ENCODE results near the gene TIMMDC1. TPM values are rescaled to one million over a fixed set of nuclear protein-coding genes. Genes with fewer than 3 reads are reported as not detected.
"Not testable (repeated sequence)": the region's sequence is repeated elsewhere in the genome, so short reads cannot be mapped to it uniquely, and the experiment has no call there.

TIMMDC1 gene
- total RNA-seq, 3 donors from 2014 or later, result 40.8 to 54.1 (median 47.1) TPM

DNA sequence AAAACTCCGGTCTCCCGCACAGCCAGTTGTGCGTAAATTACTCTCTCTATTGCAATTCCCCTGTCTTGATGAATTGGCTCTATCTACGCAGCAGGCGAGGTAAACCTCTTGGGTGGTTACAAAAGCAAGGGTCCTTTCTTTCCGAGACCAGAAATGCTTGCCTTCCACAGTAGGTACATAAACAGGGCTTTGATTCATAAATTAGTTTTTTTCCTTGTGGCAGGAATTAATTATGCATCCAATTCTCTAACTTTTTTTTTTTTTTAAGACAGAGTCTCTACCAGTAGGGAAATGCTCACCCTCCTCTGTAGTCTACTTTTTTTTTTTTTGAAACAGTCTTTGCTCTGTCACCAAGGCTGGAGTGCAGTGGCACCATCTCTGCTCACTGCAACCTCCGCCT, 44.8 kb downstream of the TIMMDC1 start:
- Histone ChIP-seq H3K27ac (no peak overlapping the region), H3K4me1 (no peaks in the 10 kb centered on the region), H3K9me3 (no peaks in the 10 kb centered on the region), H3K36me3 (no peaks in the 10 kb centered on the region), H3K27me3 (no peaks in the 10 kb centered on the region), H3K4me3 (no peak overlapping the region)
- TF ChIP-seq POLR2AphosphoS5 (IDR thresholded peaks at IDR 0.05) (no peak), POLR2A (IDR thresholded peaks at IDR 0.05) (no peak)
- TF ChIP-seq, protein P1, sequence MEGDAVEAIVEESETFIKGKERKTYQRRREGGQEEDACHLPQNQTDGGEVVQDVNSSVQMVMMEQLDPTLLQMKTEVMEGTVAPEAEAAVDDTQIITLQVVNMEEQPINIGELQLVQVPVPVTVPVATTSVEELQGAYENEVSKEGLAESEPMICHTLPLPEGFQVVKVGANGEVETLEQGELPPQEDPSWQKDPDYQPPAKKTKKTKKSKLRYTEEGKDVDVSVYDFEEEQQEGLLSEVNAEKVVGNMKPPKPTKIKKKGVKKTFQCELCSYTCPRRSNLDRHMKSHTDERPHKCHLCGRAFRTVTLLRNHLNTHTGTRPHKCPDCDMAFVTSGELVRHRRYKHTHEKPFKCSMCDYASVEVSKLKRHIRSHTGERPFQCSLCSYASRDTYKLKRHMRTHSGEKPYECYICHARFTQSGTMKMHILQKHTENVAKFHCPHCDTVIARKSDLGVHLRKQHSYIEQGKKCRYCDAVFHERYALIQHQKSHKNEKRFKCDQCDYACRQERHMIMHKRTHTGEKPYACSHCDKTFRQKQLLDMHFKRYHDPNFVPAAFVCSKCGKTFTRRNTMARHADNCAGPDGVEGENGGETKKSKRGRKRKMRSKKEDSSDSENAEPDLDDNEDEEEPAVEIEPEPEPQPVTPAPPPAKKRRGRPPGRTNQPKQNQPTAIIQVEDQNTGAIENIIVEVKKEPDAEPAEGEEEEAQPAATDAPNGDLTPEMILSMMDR (IDR thresholded peaks at IDR 0.05), result no peak
- intact Hi-C loops (cut with DNase I; ENCODE audit: low total_unique reads), result no loop called here
- DNase-seq (ENCODE audit: low spot score in 2 of 2), result no peak

DNA sequence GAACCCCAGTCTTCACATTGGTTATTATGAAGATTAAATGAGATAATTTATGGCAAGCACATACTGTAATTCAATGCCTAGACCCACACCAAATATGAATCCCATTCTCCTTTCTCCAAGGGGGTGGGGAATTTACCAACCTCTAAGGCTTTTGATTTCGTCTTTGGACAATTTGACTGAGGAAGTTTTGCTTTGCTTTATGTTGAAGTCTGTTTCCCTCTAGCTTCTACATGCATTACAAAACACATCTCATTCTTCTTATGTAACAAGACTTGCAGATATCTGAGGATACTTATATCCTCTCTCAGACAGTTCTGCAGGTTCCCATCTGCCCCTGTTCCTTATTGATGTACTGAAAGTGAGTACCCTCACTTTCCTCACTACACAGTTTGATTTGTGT, 48.9 kb downstream of the TIMMDC1 start:
- no peak overlapping the region for H3K27ac ChIP-seq
- no peak for DNase-seq (ENCODE audit: low spot score in 2 of 2)
- H3K4me1 ChIP-seq, result no peaks in the 10 kb centered on the region
- H3K36me3 ChIP-seq, result no peaks in the 10 kb centered on the region
- no peaks in the 10 kb centered on the region for H3K9me3 ChIP-seq
- H3K27me3 ChIP-seq, result no peaks in the 10 kb centered on the region
- intact Hi-C loops (cut with DNase I; ENCODE audit: low total_unique reads), result no loop called here
- TF ChIP-seq, protein P1 (IDR thresholded peaks at IDR 0.05), result no peak
- TF ChIP-seq POLR2A (IDR thresholded peaks at IDR 0.05) (no peak), POLR2AphosphoS5 (IDR thresholded peaks at IDR 0.05) (no peak)
- H3K4me3 ChIP-seq, result no peak overlapping the region

DNA sequence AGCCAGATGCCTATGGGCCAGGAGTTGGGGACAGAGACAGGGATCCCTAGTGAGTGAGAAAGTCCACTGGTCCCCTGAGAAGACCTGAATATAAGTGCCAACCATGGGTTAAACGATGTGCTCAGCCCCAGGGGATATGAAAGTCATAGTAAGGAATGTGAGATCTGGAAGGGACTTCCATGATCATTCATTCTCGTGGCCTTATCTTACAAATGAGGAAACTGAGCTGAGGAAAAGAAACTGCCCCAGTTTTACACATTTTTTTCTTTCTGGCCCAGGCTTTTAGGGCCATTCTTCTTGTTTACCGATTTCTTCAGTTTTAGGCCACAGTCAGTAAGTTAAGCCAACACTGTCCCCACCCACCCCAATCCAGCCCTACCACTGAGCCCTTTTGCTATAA, 50.0 kb downstream of the TIMMDC1 start:
- H3K27ac ChIP-seq, result no peak overlapping the region
- no peak for DNase-seq (ENCODE audit: low spot score in 2 of 2)

DNA sequence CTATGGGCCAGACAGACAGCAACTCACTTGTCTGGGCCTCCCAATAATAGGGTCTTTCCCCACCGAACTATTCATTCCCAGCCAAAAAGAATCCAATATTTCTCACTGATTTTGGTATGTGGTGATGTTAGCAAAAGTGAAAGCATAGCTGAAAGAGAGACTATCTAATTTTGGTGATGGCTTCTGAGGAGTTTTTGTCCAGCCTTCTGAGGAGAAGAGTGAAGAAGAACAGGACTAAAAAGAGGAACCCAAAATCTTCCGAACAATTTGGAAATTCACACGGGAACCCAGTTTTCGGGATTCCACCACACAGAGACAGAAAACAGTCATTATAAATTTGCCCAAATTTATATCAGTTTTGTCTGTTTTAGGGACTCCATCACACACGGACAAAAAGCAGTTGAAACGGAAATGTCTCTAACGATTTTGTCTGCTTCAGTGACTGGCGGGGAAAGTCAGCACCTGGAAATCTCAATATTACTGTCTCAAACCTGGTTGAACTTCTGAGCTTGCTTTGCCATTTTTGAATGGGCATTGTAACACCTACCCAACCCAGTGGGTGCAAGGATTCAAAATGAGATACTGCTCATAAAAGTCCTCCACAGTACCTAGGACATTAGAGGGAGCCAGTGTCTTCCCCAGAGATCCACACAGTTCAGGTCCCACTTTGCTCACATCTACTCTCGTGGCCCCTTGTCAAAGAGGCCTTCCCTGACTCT, 52.0 kb downstream of the TIMMDC1 start:
- Histone ChIP-seq H3K9me3 (no peaks in the 10 kb centered on the region), H3K4me1 (no peaks in the 10 kb centered on the region), H3K36me3 (no peaks in the 10 kb centered on the region), H3K27ac (no peak overlapping the region), H3K4me3 (no peak overlapping the region), H3K27me3 (no peaks in the 10 kb centered on the region)
- intact Hi-C loops (cut with DNase I; ENCODE audit: low total_unique reads), result no loop called here
- no peak for TF ChIP-seq POLR2A (IDR thresholded peaks at IDR 0.05)
- TF ChIP-seq, protein P1 (IDR thresholded peaks at IDR 0.05), result no peak
- no peak for TF ChIP-seq POLR2AphosphoS5 (IDR thresholded peaks at IDR 0.05)
- DNase-seq (ENCODE audit: low spot score in 2 of 2), result no peak

More for the DNA sequence above, 50.0 kb downstream of the TIMMDC1 start:
- intact Hi-C loops (cut with DNase I; ENCODE audit: low total_unique reads), result no loop called here
- no peaks in the 10 kb centered on the region for H3K36me3 ChIP-seq
- no peaks in the 10 kb centered on the region for H3K4me1 ChIP-seq
- TF ChIP-seq, protein P1 (IDR thresholded peaks at IDR 0.05), result no peak
- TF ChIP-seq POLR2A (IDR thresholded peaks at IDR 0.05), result no peak
- H3K4me3 ChIP-seq, result no peak overlapping the region
- no peaks in the 10 kb centered on the region for H3K9me3 ChIP-seq
- no peaks in the 10 kb centered on the region for H3K27me3 ChIP-seq

DNA sequence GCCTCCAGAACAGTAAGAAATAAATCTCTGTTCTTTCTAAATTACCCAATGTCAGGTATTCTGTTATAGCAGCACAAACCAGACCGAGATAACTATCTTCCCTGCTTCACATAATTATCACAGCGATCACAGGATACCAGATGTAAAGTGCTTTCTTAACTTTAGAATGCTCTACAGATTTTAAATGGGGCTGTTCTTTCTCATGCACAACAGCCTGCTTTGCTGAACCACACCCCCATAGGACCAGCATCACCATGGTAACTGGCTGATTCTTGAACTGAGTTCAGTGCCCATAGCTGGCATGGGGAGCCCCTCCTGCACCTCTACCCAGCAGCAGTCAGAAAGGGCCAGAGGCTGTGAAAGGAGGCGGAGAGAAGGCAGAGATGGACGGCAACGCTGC, 53.3 kb downstream of the TIMMDC1 start:
- Histone ChIP-seq H3K4me3 (no peak overlapping the region), H3K4me1 (no peaks in the 10 kb centered on the region), H3K27ac (no peak overlapping the region), H3K9me3 (no peaks in the 10 kb centered on the region), H3K36me3 (no peaks in the 10 kb centered on the region), H3K27me3 (no peaks in the 10 kb centered on the region)
- no peak for DNase-seq (ENCODE audit: low spot score in 2 of 2)
- TF ChIP-seq, protein P1 (IDR thresholded peaks at IDR 0.05), result no peak
- TF ChIP-seq POLR2AphosphoS5 (IDR thresholded peaks at IDR 0.05) (no peak), POLR2A (IDR thresholded peaks at IDR 0.05) (no peak)
- intact Hi-C loops (cut with DNase I; ENCODE audit: low total_unique reads), result no loop called here

DNA sequence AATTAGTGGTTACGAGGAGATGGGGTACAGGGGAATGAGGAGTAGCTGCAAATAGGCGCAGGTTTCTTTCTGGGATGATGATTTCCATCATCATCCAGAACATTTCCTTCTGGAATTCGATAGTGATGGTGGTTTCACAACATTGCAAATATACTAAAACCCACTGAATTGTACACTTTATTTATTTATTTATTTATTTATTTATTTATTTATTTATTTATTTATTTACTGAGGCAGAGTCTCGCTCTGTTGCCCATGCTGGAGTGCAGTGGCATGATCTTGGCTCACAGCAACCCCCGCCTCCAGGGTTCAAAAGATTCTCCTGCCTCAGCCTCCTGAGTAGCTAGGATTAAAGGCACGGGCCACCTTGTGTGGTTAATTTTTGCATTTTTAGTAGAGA, 54.6 kb downstream of the TIMMDC1 start:
- H3K27me3 ChIP-seq; H3K4me1 ChIP-seq; intact Hi-C loops (cut with DNase I; ENCODE audit: low total_unique reads); H3K36me3 ChIP-seq; DNase-seq (ENCODE audit: low spot score in 2 of 2); H3K27ac ChIP-seq; H3K9me3 ChIP-seq; H3K4me3 ChIP-seq: not testable (repeated sequence)
